ENCODE measurements around the gene WIPF2. TPM values are rescaled to one million over a fixed set of nuclear protein-coding genes. Genes with fewer than 3 reads are reported as not detected.

Gene WIPF2
- total RNA-seq, 1 experiment from 2014 or later, result 5.7 TPM

- Histone ChIP-seq H3K4me1 (replicated peaks) (peaks cover 90% of the 10 kb centered on the region), H3K27me3 (replicated peaks) (no peaks in the 10 kb centered on the region), H3K27ac (no peak overlapping the region), H3K9me3 (replicated peaks) (no peaks in the 10 kb centered on the region), H3K4me3 (no peak overlapping the region), H3K36me3 (peaks cover 84% of the 10 kb centered on the region)
- DNase-seq (ENCODE audit: low read depth in 1 of 2, low spot score in 2 of 2), result no peak
Measured at GRCh38 chr17:40329839-40330794, 111.0 kb downstream of the WIPF2 start.

- Histone ChIP-seq H3K36me3 (peaks cover 87% of the 10 kb centered on the region), H3K27ac (no peak overlapping the region), H3K27me3 (replicated peaks) (no peaks in the 10 kb centered on the region), H3K4me1 (replicated peaks) (peaks cover 90% of the 10 kb centered on the region), H3K9me3 (replicated peaks) (no peaks in the 10 kb centered on the region), H3K4me3 (no peak overlapping the region)
- no peak for DNase-seq (ENCODE audit: low read depth in 1 of 2, low spot score in 2 of 2)
Measured at GRCh38 chr17:40330850-40331470, 111.9 kb downstream of the WIPF2 start.

DNA sequence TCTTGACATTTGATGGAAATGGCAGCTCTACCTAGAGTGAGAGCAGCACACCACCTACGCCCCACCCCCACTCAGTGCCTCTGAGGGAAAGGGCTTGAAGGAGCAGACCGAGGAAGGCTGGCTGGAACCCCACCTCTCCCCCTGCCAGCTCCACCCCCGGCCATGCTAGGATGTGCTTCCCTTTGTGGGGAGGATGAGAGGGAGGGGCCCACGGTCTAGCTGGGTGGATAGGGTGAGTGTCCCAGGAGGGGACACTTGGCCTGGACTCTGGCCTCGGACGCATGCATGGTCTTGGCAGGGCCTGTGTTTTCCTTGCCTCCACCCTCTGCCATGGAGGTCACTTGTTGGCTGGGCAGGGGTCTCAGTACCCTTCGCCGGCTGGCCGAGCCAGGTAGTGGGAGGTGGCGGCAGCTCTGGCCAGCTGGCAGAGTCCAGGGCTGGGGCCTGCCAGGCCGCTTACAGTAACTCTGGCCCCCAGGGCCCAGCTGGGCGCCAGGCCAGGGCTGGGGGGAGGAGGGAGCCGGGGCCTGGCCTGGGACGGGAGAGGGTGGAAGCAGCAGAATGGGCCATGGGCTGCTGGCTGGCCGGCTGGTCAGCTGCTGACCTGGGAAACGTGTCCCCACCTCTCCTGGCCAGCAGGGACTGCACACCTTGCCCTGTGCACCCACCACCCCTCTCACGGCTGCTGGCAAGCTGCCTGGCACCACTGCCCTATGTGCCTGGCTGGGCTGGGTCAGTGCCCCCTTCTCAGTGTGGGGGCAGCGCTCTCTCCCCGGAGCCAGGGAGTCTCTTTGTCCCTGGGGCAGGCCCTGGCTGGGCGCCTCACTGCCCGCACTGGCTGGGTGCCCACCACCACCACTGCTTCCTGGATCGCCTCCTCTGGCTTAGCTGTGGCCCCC, 112.9 kb downstream of the WIPF2 start:
- no peaks in the 10 kb centered on the region for H3K9me3 ChIP-seq (replicated peaks)
- no peak overlapping the region for H3K27ac ChIP-seq
- DNase-seq (ENCODE audit: low read depth in 1 of 2, low spot score in 2 of 2), result peak in 1 of 2 experiments; percentile 38
- peaks cover 79% of the 10 kb centered on the region for H3K4me1 ChIP-seq (replicated peaks)
- no peaks in the 10 kb centered on the region for H3K27me3 ChIP-seq (replicated peaks)
- no peak overlapping the region for H3K4me3 ChIP-seq
- peaks cover 88% of the 10 kb centered on the region for H3K36me3 ChIP-seq

Other genes with a start within 250 kb of the WIPF2 start
- gene PSMD3, start 238.5 kb upstream of the WIPF2 start, total RNA-seq (2014; rRNA removed; shearing (Covaris generic)), result 98.3 and 167 TPM in 2 replicates
- gene CSF3, start 203.9 kb upstream of the WIPF2 start, total RNA-seq (2014; rRNA removed; shearing (Covaris generic)), result not detected in 2 replicates
- gene MED24, start 164.9 kb upstream of the WIPF2 start, total RNA-seq (2014; rRNA removed; shearing (Covaris generic)), result 40.1 and 46.3 TPM in 2 replicates
- gene THRA, start 156.3 kb upstream of the WIPF2 start, total RNA-seq (2014; rRNA removed; shearing (Covaris generic)), result 14.0 and 14.4 TPM in 2 replicates
- gene NR1D1, start 118.7 kb upstream of the WIPF2 start, total RNA-seq (2014; rRNA removed; shearing (Covaris generic)), result 1.0 and 1.8 TPM in 2 replicates
- 41.7 and 49.4 TPM in 2 replicates for gene MSL1, start 97.3 kb upstream of the WIPF2 start, total RNA-seq (2014; rRNA removed; shearing (Covaris generic))
- 40.0 and 41.4 TPM in 2 replicates for gene CASC3, start 78.8 kb upstream of the WIPF2 start, total RNA-seq (2014; rRNA removed; shearing (Covaris generic))
- 0.28 and 1.1 TPM in 2 replicates for gene RAPGEFL1, start 41.8 kb upstream of the WIPF2 start, total RNA-seq (2014; rRNA removed; shearing (Covaris generic))
- 95.8 and 97.8 TPM in 2 replicates for gene CDC6, start 68.6 kb downstream of the WIPF2 start, total RNA-seq (2014; rRNA removed; shearing (Covaris generic))
- 30.7 and 38.5 TPM in 2 replicates for gene RARA, start 89.9 kb downstream of the WIPF2 start, total RNA-seq (2014; rRNA removed; shearing (Covaris generic))
- not detected in 2 replicates for gene GJD3, start 145.4 kb downstream of the WIPF2 start, total RNA-seq (2014; rRNA removed; shearing (Covaris generic))
- 264 and 389 TPM in 2 replicates for gene TOP2A, start 198.6 kb downstream of the WIPF2 start, total RNA-seq (2014; rRNA removed; shearing (Covaris generic))
- gene IGFBP4, start 224.1 kb downstream of the WIPF2 start, total RNA-seq (2014; rRNA removed; shearing (Covaris generic)), result 19.2 and 22.5 TPM in 2 replicates